Stimulated activated CD8-positive, alpha-beta memory T cell treated with anti-CD3 and anti-CD28 coated beads, Interleukin-4, amount 100 ng/mL, for 24 hours (primary cell): ENCODE measurements around the gene HYKK.
A peak's percentile ranks its signal among the peaks of the same experiment; 100 is the strongest.
"Not testable (repeated sequence)": the region's sequence is repeated elsewhere in the genome, so short reads cannot be mapped to it uniquely, and the experiment has no call there.

Experiments used
- DNase-seq: peaks from one replicate; pipeline ENCODE4 v3.0.0-alpha.2; 2020; ENCODE audit warnings: low read depth

The HYKK gene

GRCh38 chr15:78540141-78540870, 32.9 kb downstream of the HYKK start, which contains the start of gene PSMA4:
Gene PSMA4 (plus strand): TSS chr15:78540444. CDS start chr15:78541928, 1,484 bp downstream.
- peak; percentile 96 for DNase-seq

GRCh38 chr15:78540871-78541743, 33.7 kb downstream of the HYKK start:
- no peak for DNase-seq

GRCh38 chr15:78541744-78542034, 34.3 kb downstream of the HYKK start:
- no peak for DNase-seq

GRCh38 chr15:78542647-78543046, 35.3 kb downstream of the HYKK start:
- no peak for DNase-seq

- no peak for DNase-seq
These were observed 42.8 kb downstream of the HYKK start for GRCh38 chr15:78550194-78550593.

GRCh38 chr15:78550815-78551214, 43.4 kb downstream of the HYKK start:
- DNase-seq, result no peak

GRCh38 chr15:78551902-78552301, 44.5 kb downstream of the HYKK start:
- DNase-seq, result no peak

- DNase-seq, result no peak
These were observed 45.2 kb downstream of the HYKK start for GRCh38 chr15:78552597-78552996.

GRCh38 chr15:78560201-78560600, 52.8 kb downstream of the HYKK start:
- DNase-seq, result not testable (repeated sequence)

- DNase-seq, result no peak
These were observed 54.1 kb downstream of the HYKK start for GRCh38 chr15:78561490-78561889.

- no peak for DNase-seq
These were observed 55.7 kb downstream of the HYKK start for GRCh38 chr15:78563092-78563491.

GRCh38 chr15:78564743-78565096, 57.3 kb downstream of the HYKK start:
- no peak for DNase-seq

- DNase-seq, result peak; percentile 75
These were observed 57.9 kb downstream of the HYKK start, which contains the start of gene CHRNA5 for GRCh38 chr15:78565097-78565950. Gene CHRNA5 (plus strand): TSS chr15:78565520. CDS start chr15:78565720, 200 bp downstream.

- no peak for DNase-seq
These were observed 58.8 kb downstream of the HYKK start for GRCh38 chr15:78565951-78566774.

- DNase-seq, result no peak
These were observed 60.2 kb downstream of the HYKK start for GRCh38 chr15:78567531-78567930.

GRCh38 chr15:78570710-78571109, 63.3 kb downstream of the HYKK start:
- no peak for DNase-seq

- no peak for DNase-seq
These were observed 64.0 kb downstream of the HYKK start for GRCh38 chr15:78571382-78571781.

- DNase-seq, result no peak
These were observed 66.0 kb downstream of the HYKK start for GRCh38 chr15:78573416-78573815.

- no peak for DNase-seq
These were observed 67.6 kb downstream of the HYKK start for GRCh38 chr15:78574944-78575343.
